Vagina (tissue), 2 donors: Measurements from ENCODE around the gene TUBB6.

ENCODE experiments used
- POLR2AphosphoS5 ChIP-seq, 2 donors: sonication (generic); formaldehyde crosslinking; IDR thresholded peaks; one replicate each; pipeline ENCODE4 v1.9.0; 2017; ENCODE audit warnings: antibody characterized with exemption in 2 of 2, mild to moderate bottlenecking in 2 of 2, low read depth in 1 of 2; ENCODE audit not compliant: insufficient read depth in 1 of 2
- TF ChIP-seq, protein P1 (sequence below), 3 experiments: fragments of 450-650 bp in 2 of 3; fragments of 200-600 bp in 1 of 3; sonication (generic) in 1 of 3; IDR thresholded peaks; one replicate each; pipeline ENCODE4 v1.5.1; 2017 to 2019; ENCODE audit warnings: antibody characterized with exemption in 3 of 3, mild to moderate bottlenecking in 2 of 3, moderate library complexity in 2 of 3

DNA sequence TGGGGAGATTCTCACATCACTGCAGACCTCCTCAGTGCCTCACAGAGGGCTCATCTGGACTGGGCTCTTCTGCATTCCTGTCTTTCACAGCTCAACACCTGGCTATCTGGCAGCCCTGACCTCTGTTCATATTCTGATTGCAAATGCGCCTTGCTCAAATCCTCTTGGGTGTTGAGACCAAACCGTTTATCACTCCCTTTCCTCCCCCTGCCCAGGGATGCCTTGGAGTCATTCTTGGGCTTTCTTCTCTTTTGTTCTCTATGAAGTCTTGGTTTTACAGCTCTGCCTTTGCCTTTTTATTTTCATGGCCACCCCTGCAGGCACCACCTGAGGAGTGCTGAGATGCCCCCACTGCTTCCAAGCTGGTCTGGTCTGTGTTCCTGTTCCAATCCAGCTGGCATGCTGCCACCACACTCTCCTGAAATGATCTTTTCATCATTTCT is 26.3 kb downstream of the TUBB6 start:
- TF ChIP-seq POLR2AphosphoS5 (IDR thresholded peaks at IDR 0.05; ENCODE audit: insufficient read depth in 1 of 2, low read depth in 1 of 2), result no peak
- TF ChIP-seq, protein P1, sequence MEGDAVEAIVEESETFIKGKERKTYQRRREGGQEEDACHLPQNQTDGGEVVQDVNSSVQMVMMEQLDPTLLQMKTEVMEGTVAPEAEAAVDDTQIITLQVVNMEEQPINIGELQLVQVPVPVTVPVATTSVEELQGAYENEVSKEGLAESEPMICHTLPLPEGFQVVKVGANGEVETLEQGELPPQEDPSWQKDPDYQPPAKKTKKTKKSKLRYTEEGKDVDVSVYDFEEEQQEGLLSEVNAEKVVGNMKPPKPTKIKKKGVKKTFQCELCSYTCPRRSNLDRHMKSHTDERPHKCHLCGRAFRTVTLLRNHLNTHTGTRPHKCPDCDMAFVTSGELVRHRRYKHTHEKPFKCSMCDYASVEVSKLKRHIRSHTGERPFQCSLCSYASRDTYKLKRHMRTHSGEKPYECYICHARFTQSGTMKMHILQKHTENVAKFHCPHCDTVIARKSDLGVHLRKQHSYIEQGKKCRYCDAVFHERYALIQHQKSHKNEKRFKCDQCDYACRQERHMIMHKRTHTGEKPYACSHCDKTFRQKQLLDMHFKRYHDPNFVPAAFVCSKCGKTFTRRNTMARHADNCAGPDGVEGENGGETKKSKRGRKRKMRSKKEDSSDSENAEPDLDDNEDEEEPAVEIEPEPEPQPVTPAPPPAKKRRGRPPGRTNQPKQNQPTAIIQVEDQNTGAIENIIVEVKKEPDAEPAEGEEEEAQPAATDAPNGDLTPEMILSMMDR (IDR thresholded peaks at IDR 0.05), result no peak
